GM18502 (cell line): ENCODE measurements around the gene GTF2IRD2.
"Not testable (repeated sequence)": the region's sequence is repeated elsewhere in the genome, so short reads cannot be mapped to it uniquely, and the experiment has no call there.

Experiments
- ATAC-seq: cut with Tn5 transposase; IDR thresholded peaks from one replicate; pipeline ENCODE4 v1.9.1; 2021; ENCODE audit warnings: mild to moderate bottlenecking; ENCODE audit not compliant: unreplicated experiment, poor library complexity

The GTF2IRD2 gene

DNA sequence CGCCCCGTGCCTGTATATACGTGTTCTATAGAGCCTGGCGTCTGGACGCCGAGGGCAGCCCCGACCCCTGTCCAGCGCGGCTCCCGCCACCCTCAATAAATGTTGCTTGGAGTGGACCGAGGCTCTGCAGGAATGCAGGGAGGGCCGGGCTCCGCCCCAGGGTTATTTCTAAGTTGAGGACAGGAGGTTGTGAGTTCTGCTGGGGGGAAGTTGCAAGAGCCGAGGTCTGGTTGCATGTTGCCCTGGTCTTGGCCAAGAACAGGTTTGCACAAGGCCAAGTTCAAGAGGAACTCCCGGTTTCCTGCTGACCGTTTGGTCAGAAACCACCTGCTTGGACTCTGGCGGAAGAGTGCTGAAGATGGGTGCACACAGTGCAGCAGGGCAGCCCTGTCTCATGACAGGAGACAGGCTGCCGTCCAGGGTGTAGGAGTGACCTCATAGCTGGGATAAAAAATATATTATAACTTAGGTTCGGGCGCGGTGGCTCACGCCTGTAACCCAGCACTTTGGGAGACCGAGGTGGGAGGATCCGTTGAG lies 62.1 kb downstream of the GTF2IRD2 start:
- not testable (repeated sequence) for ATAC-seq

DNA sequence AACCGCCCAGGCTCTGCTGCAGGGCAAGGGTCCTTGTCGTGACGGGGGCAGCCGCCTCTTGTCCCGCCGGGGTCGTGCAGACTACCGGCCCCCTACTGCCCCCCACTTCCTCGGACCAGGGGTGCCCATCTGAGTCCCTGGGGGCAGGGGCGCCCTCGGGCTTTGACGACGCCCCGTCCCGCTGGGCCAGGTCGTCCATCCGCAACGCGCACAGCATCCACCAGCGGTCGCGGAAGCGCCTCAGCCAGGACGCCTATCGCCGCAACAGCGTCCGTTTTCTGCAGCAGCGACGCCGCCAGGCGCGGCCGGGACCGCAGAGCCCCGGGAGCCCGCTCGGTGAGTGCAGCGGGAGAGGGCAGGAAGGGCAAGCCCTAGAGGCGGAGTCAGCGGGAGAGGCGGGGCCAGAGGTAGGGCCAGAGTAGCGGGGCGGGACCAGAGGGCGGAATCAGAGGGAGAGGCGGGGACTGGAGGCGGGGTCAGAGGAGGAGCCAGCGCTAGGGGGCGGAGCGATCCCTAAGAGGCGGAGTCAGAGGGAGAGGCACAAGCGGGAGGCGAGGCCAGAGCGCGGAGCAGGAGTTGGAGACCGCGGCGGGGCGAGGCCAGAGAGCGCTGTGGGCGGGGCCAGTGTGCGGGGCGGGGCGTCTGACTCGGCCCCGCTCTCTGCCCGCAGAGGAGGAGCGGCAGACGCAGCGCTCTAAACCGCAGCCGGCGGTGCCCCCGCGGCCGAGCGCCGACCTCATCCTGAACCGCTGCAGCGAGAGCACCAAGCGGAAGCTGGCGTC lies 62.8 kb downstream of the GTF2IRD2 start:
- ATAC-seq, result peak; percentile 90

DNA sequence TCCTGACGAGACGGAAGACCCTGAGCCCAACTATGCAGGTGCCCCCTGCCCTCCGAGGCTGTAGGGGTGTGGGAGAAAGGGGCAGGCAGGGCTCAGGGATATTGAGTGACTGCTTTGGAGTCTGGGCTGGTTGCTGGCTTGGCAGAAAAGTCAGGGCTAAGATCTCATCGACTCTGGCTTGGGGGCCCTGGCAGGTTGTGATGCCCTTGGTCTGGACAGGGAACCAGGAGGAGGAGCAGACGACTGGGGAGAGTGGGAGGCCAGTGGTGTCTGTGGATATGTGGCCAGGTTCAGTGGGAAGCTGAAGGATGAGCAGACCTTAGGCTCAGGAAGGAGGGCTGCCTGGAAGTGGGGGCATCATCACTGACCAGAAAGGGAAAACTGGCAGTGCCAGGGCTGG lies 67.8 kb downstream of the GTF2IRD2 start:
- not testable (repeated sequence) for ATAC-seq

DNA sequence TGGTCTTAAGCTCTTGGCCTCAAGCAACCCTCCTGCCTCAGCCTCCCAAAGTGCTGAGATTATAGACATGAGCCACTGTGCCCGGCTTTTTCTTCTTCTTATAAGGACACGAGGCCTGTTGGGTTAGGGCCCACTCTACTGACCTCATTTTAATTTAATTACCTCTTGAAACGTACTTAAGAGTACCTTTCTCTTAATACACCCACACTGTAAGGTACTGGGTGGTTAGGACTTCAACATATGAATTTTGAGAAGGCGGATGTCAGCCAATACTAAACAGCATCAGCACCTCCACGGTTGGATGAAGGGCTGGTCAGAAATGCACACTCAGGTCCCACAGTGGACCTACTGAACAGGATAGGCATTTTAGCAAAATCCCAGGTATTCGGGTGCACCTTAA lies 69.7 kb downstream of the GTF2IRD2 start:
- ATAC-seq, result not testable (repeated sequence)

DNA sequence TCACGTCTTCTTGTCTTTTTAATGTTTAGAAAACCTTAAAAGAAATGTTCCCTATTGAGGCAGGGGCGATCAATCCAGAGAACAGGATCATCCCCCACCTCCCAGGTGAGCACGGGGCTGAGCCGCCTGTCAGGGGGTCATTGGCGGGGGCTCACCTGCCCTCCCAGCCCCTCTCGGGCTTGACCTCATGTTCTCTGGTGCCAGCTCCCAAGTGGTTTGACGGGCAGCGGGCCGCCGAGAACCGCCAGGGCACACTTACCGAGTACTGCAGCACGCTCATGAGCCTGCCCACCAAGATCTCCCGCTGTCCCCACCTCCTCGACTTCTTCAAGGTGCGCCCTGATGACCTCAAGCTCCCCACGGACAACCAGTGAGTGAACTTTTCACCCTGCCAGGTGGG lies 72.4 kb downstream of the GTF2IRD2 start:
- not testable (repeated sequence) for ATAC-seq

DNA sequence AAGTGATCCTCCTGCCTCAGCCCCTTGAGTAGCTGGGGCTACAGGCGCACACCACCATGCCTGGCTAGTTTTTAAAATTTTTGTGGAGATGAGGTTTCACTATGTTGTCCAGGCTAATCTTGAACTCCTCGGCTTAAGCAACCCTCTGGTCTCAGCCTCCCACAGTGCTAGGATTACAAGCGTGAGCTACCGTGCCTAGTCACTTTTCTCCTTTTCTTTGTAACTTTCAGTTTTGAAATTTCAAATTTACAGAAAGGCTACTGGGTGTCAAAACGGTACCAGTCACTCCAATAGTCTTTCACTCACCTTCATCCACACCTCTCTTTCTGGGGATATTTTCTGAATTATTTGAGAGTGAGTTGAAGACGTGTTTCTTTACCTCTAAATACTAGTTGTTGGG lies 76.3 kb downstream of the GTF2IRD2 start:
- peak; percentile 39 for ATAC-seq

DNA sequence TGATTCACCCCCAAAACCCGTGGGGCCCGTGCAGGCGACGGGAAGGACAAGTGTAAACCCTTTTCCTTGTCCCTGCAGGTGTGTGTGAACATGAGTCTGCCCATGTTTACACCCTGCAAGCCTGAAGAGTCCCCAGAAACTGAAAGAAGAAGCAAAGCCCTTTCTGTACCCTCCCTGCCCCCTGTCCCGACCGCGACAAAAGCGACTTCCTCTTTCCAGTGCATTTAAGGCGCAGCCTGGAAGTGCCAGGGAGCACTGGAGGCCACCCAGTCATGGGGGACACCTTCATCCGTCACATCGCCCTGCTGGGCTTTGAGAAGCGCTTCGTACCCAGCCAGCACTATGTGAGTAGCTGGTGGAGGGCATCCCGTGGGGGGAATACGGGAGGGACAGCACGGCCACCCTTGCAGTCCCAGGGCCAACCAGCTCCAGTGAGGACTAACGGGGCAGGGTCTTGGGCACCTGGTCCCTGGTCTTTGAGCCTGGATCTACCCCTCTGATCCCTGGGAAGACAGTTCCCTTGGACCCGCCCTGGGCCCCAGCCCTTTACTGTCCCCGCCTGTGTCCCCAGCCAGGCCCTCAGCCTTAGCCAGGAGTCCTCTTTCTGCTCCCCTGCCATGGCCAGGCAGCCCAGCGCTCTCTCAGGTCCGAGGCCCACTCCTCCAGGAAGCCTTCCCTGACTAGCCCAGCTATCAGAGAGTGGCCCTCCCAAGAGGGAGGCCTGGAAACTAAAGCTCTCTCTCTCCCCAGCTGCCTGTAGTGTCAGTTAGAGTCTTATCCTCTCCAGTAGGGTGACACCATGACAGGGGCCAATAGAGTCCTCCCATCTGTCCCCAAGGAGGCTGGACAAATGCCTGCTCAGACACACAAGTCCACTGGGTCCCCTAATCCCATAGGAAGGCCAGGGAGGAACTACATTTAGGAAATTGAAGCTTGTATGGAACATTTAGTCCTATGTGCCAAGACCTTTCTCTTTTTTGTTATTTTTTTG lies 77.3 kb downstream of the GTF2IRD2 start, which contains the start of gene NCF1:
Gene NCF1 (plus strand): TSS at position 252 of the 991 bp plus-strand sequence. CDS start 21 bp downstream, at position 273.
- peak; percentile 81 for ATAC-seq

DNA sequence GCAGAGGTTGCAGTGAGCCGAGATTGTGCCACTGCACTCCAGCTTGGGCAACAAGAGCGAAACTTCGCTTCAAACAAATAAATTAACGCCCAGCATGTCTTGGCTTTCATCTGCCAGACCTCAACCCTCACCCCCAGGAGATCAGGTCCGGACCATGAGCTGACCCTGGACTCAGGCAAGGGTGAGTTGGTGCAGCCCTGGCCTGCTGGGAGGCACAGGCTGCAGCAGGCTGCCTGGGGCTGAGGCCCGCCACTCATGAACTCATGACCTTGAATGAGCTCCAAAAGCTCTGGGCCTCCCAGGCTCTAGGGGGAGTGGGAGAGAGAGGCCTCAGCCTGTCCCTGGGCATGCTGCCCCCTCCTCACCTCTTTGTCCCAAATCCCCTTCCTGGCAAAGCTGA lies 79.3 kb downstream of the GTF2IRD2 start:
- not testable (repeated sequence) for ATAC-seq

DNA sequence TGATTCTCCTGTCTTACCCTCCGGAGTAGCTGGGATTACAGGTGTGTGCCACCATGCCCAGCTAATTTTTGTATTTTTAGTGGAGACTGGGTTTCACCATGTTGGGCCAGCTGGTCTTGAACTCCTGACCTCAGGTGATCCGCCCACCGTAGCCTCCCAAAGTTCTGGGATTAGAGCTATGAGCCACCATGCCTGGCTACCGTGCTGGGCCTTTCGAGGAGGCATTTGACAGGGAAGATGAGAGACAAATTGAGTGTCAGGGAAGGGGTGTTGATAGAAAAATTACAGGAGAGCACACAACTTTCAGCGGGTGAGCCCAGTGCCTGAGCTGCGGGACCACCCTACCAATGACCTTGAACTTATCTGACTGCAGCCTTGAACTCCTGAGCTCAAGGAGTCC lies 81.3 kb downstream of the GTF2IRD2 start:
- ATAC-seq, result not testable (repeated sequence)

DNA sequence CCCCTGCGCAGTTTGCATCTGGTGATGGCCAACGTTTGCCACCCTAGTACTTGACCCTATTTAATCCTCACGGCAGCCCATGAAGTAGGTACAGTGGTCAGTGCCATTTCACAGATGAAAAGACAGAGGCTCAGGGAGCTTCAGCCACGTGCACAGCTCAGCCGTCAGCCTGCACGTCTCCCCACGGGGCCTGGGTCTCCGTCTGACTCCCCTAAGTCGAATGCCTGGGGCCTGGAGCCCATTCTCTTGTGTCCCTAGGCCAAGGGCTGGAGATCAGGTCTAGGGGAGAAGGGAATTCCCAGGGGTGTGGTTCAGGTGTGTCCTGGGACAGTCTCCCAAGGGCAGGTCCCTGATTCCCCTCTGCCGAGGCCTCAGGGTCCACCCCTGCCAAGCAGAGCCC lies 84.4 kb downstream of the GTF2IRD2 start:
- ATAC-seq, result not testable (repeated sequence)

DNA sequence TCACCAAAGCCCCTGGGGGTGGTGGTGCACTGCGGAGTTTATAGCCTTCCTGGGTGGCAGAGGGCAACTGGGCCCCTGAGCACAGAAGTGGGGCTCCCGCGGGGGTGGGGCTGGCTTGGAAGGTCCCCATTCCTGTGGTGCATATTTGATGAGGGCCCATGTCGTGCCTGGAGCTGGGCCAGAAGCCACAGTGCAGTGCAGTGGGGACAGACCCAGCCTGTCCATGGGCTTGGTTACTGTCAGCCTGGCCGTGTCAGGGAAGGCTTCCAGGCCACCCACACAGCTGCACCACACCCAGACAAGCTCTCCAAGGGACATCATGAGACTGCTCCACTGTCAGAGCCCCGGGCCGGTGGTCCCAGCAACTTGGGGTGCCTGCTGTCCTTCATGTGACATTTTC lies 84.9 kb downstream of the GTF2IRD2 start:
- ATAC-seq, result not testable (repeated sequence)

DNA sequence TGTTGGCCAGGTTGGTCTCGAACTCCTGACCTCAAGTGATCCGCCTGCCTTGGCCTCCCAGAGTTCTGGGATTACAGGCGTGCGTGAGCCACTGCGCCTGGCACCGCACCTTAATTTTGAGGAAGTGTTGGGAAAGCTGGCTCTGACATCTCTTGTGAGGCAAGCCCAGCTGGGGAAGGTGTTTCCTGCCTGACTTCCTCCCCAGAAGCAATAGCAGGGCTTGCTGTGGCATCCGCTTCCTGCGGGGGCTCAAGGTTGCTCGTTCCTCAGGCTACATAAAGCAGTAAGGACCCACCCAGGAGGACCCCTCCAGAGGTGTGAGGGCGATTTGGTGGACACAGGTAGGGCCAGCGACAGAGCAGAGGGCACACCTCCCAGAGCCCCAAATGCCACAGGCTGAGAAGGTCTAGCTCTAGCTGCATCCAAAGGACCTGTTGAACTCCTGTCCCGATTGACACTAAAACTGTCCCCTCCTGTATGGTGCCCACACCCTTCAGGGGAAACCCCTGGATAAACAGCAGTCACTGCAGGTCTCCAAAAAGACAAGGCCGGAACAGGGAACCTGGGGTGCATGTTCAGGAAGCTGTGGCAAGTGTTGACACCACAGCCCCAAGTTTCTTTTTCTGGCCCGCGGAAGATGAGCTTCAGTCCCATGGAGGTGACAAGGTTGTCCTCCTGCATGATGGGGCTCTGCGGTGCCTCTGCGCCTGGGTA lies 86.0 kb downstream of the GTF2IRD2 start:
- ATAC-seq, result peak; percentile 41

DNA sequence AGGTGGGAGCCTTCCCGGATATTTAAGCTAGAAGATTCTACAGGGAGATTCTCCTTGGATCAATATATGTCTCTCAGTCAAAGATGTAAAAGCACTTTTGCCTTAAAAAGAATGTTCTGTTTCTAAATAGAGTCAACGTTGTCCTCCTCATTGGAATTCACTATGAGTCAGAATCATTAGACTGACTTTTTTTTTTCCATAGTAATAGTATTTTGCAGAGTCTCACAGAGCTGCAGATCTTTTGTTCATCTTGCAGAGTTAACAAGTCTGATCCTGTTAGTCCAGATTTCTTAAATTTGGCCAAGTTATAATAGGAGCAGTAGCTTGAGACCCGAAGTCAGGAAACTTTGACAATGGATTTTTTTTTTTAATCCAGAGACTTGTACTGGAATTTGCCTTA lies 92.4 kb downstream of the GTF2IRD2 start:
- not testable (repeated sequence) for ATAC-seq

DNA sequence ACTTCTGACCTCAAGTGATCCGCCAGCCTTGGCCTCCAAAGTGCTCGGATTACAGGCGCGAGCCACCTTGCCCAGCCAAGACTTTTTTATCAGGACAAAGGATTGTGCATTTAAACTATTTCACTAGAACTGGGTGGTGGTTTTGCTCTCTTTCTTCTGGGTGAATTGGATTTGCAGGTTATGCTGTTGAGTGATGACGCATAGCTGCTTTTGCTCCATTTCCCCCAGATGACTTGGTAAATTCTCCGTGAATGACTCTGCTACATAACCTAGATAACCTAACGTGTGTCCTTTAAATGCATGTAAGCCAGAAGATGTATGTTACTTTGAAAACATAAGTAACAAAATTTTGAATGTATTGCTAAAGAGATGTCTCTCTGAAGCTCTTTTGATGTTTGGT lies 93.1 kb downstream of the GTF2IRD2 start:
- ATAC-seq, result not testable (repeated sequence)

DNA sequence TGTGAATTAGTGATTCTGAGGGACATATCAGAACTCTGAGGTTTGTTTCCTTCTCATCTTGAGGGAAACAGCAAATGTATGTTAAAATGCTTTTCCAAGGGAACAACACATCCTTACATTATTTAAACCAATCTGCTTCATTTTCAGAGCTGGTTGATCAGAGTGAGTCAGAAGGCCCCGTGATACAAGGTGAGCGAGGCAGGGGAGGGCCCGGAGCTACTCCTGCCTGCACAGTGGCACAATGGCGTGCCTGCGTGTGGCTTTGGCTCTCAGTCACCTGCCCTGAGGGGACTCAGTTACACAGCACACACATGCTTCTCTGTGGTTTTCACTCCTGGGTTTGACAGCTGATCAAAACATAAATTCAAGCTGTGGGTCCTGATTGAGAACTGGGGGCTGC lies 94.7 kb downstream of the GTF2IRD2 start:
- not testable (repeated sequence) for ATAC-seq

DNA sequence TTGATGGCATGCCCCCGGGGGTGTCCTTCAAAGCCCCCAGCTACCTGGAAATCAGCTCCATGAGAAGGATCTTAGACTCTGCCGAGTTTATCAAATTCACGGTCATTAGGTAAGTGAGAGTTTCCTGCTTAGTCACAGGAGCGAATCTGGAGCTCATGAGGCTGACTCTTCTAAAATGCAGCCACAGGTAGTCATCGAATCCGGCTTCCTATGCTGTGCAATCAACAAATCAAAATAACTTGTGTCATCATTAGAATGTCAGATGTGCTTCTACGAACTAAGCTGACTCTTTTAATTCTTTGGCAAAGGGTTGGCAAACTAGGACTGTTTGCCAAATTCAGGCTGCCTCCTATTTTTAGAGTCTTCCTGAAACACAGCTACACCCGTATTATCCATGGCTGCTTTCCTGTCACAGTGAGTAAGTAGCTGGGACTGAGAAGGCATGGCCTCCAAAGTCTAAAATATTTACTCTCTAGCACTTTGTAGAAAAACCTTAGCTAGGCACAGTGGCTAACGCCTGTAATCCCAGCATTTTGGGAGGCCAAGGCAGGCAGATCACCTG lies 97.4 kb downstream of the GTF2IRD2 start:
- not testable (repeated sequence) for ATAC-seq
